ENCODE data around the gene RNLS.

RNLS gene

GRCh38 chr10:88372881-88373592 lies 210.1 kb downstream of the RNLS start:
- no peak for ATAC-seq
- no peak for TF ChIP-seq TCF4 (CRISPR knock-in tag; IDR thresholded peaks at IDR 0.05; ENCODE audit: borderline replicate concordance)
- TF ChIP-seq ESRRG (CRISPR knock-in tag; IDR thresholded peaks at IDR 0.05), result no peak
- TF ChIP-seq PATZ1 (CRISPR knock-in tag; IDR thresholded peaks at IDR 0.05; ENCODE audit: borderline replicate concordance), result no peak
- TF ChIP-seq ZFP30 (CRISPR knock-in tag; IDR thresholded peaks at IDR 0.05), result no peak
- no peak for TF ChIP-seq TSHZ2 (CRISPR knock-in tag; IDR thresholded peaks at IDR 0.05)
- no peak for TF ChIP-seq OSR1 (CRISPR knock-in tag; IDR thresholded peaks at IDR 0.05)
- no peak for TF ChIP-seq ZC3H10 (CRISPR knock-in tag; IDR thresholded peaks at IDR 0.05)
- TF ChIP-seq ZNF70 (CRISPR knock-in tag; IDR thresholded peaks at IDR 0.05), result no peak
- TF ChIP-seq BACH2 (CRISPR knock-in tag; IDR thresholded peaks at IDR 0.05; ENCODE audit: borderline replicate concordance), result no peak
- TF ChIP-seq, protein P1, sequence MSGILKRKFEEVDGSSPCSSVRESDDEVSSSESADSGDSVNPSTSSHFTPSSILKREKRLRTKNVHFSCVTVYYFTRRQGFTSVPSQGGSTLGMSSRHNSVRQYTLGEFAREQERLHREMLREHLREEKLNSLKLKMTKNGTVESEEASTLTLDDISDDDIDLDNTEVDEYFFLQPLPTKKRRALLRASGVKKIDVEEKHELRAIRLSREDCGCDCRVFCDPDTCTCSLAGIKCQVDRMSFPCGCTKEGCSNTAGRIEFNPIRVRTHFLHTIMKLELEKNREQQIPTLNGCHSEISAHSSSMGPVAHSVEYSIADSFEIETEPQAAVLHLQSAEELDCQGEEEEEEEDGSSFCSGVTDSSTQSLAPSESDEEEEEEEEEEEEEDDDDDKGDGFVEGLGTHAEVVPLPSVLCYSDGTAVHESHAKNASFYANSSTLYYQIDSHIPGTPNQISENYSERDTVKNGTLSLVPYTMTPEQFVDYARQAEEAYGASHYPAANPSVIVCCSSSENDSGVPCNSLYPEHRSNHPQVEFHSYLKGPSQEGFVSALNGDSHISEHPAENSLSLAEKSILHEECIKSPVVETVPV (CRISPR knock-in tag; IDR thresholded peaks at IDR 0.05), result no peak
- no peak for TF ChIP-seq ZFP3 (CRISPR knock-in tag; IDR thresholded peaks at IDR 0.05)
- TF ChIP-seq ISL1 (CRISPR knock-in tag; IDR thresholded peaks at IDR 0.05), result no peak
- no peak for TF ChIP-seq ARNTL (CRISPR knock-in tag; IDR thresholded peaks at IDR 0.05; ENCODE audit: borderline replicate concordance, low read depth)
- no peak for TF ChIP-seq ZNF565 (CRISPR knock-in tag; conservative IDR thresholded peaks at IDR 0.05; ENCODE audit: low read depth)
- TF ChIP-seq CREB5 (CRISPR knock-in tag; IDR thresholded peaks at IDR 0.05; ENCODE audit: low read depth), result no peak
- TF ChIP-seq RARB (CRISPR knock-in tag; IDR thresholded peaks at IDR 0.05), result no peak
- no peak for TF ChIP-seq CSDC2 (CRISPR knock-in tag; IDR thresholded peaks at IDR 0.05)
- no peak for TF ChIP-seq GLIS3 (CRISPR knock-in tag; IDR thresholded peaks at IDR 0.05)
- no peak for TF ChIP-seq POU6F1 (CRISPR knock-in tag; IDR thresholded peaks at IDR 0.05; ENCODE audit: borderline replicate concordance, low read depth)

DNA sequence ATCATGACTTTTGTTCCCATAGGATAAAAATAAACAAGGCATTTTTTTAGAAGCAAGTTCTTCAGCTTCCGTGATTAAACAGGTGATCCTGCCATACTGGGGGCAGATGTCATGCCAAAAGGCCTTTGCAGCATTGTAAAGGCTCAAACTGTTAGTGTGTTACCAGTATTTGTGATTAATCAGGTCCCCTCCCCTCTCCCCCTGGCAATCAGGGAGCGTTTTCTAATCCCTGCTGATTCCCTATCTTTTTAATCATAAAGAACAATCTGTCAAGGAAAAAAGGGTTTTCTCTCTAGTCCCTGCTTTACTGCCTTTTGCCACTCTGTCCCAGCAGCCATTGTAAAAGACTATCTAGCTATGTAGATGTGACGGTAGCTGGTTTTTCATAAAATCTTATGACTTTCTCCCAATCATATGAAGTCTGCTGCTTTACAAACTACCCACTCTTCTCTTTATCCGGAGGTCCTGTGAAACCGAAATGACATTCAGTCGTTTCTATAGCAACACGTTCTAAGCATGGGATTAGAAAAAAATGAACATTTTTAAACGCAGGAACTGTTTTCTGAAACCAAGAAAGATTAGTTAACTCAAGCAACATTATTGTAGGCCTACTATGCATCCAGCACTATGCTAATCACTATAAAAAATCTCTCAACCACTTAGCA lies 210.9 kb downstream of the RNLS start:
- ATAC-seq, result no peak
- TF ChIP-seq GLIS3 (CRISPR knock-in tag; IDR thresholded peaks at IDR 0.05) (no peak), POU6F1 (CRISPR knock-in tag; IDR thresholded peaks at IDR 0.05; ENCODE audit: borderline replicate concordance, low read depth) (no peak), ARNTL (CRISPR knock-in tag; IDR thresholded peaks at IDR 0.05; ENCODE audit: borderline replicate concordance, low read depth) (no peak), TOX (CRISPR knock-in tag; IDR thresholded peaks at IDR 0.05; ENCODE audit: borderline replicate concordance) (no peak), ZNF8 (CRISPR knock-in tag; IDR thresholded peaks at IDR 0.05) (no peak), PATZ1 (CRISPR knock-in tag; IDR thresholded peaks at IDR 0.05; ENCODE audit: borderline replicate concordance) (no peak), TSHZ2 (CRISPR knock-in tag; IDR thresholded peaks at IDR 0.05) (no peak), ZNF565 (CRISPR knock-in tag; conservative IDR thresholded peaks at IDR 0.05; ENCODE audit: low read depth) (no peak), ZFP3 (CRISPR knock-in tag; IDR thresholded peaks at IDR 0.05) (no peak), BACH2 (CRISPR knock-in tag; IDR thresholded peaks at IDR 0.05; ENCODE audit: borderline replicate concordance) (no peak), PPARA (CRISPR knock-in tag; IDR thresholded peaks at IDR 0.05; ENCODE audit: borderline replicate concordance) (no peak)

Data from SK-N-SH treated with all-trans-retinoic acid at 6 μM for 48 hours (cell line).